GM12892 (cell line): ENCODE data around the gene PDE4B.

Experiments used
- POLR2A ChIP-seq: IDR thresholded peaks from 2 replicates; pipeline ENCODE4 v1.6.1; 2011; ENCODE audit warnings: low read depth, low read length, control low read depth
- POLR2AphosphoS5 ChIP-seq: IDR thresholded peaks from 2 replicates; pipeline ENCODE4 v1.6.1; 2011; ENCODE audit warnings: low read depth, low read length, control low read depth
- TAF1 ChIP-seq: IDR thresholded peaks from 2 replicates; pipeline ENCODE4 v1.6.1; 2011; ENCODE audit warnings: low read depth, mild to moderate bottlenecking, control low read depth, low read length, borderline replicate concordance

DNA sequence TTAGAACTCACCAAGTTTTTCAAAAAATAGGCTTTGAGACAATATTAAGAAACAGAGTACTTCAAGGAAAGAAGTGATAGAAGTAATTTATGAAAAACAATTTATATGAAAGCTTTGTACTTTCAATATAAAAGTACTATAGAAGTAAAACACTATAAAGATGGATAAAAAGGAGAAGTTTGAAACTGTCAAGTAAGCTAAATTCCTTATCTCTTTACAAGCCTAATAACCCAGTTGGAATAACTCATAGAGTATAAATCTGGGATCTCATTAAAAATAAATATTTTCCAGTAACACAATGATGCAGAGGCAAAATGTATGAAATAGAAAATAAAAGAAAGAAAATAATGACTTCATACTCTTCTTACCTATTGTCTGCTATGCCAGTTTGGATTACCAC is 232.5 kb downstream of the PDE4B start:
- TF ChIP-seq POLR2A (no peak), POLR2AphosphoS5 (no peak), TAF1 (no peak)
